H9 (cell line): Measurements from ENCODE around the gene TMEM253. TPM values are rescaled to one million over a fixed set of nuclear protein-coding genes. Genes with fewer than 3 reads are reported as not detected.

Experiments
- DNase-seq: peaks from one replicate; pipeline ENCODE4 v3.0.0-alpha.2; 2017
- H2AFZ ChIP-seq: one replicate; pipeline ENCODE4 v1.6.1; 2013; ENCODE audit warnings: mild to moderate bottlenecking, low read length, control low read depth, moderate library complexity
- H2AK5ac ChIP-seq: 2 replicates; pipeline ENCODE4 v1.6.1; 2013; ENCODE audit warnings: low read length, control low read depth, mixed read lengths; ENCODE audit not compliant: insufficient read length
- H2BK120ac ChIP-seq: one replicate; pipeline ENCODE4 v1.6.1; 2013; ENCODE audit warnings: low read depth, mild to moderate bottlenecking, low read length, control low read depth, inconsistent platforms; ENCODE audit not compliant: poor library complexity, severe bottlenecking
- H2BK12ac ChIP-seq: 2 replicates; pipeline ENCODE4 v1.6.1; 2013; ENCODE audit warnings: low read length, control low read depth, mixed read lengths, low read depth; ENCODE audit not compliant: insufficient read length
- H2BK15ac ChIP-seq: 2 replicates; pipeline ENCODE4 v1.6.1; 2013; ENCODE audit warnings: low read depth, low read length, control low read depth
- H2BK20ac ChIP-seq: one replicate; pipeline ENCODE4 v1.6.1; 2013; ENCODE audit warnings: low read depth, mild to moderate bottlenecking, low read length, control low read depth, inconsistent platforms; ENCODE audit not compliant: poor library complexity, severe bottlenecking
- H2BK5ac ChIP-seq: 2 replicates; pipeline ENCODE4 v1.6.1; 2013; ENCODE audit warnings: low read length, control low read depth, mixed read lengths; ENCODE audit not compliant: insufficient read length
- H3K14ac ChIP-seq: 2 replicates; pipeline ENCODE4 v1.6.1; 2013; ENCODE audit warnings: low read length, control low read depth; ENCODE audit not compliant: insufficient read depth
- H3K18ac ChIP-seq: 2 replicates; pipeline ENCODE4 v1.6.1; 2013; ENCODE audit warnings: low read depth, mild to moderate bottlenecking, mixed read lengths, low read length, control low read depth; ENCODE audit not compliant: insufficient read length
- H3K23ac ChIP-seq: 2 replicates; pipeline ENCODE4 v1.6.1; 2013; ENCODE audit warnings: low read length, control low read depth, mixed read lengths, low read depth; ENCODE audit not compliant: insufficient read length
- H3K23me2 ChIP-seq: 2 replicates; pipeline ENCODE4 v1.6.1; 2013; ENCODE audit warnings: low read depth, mild to moderate bottlenecking, mixed read lengths, low read length, control low read depth; ENCODE audit not compliant: insufficient read length, poor library complexity, severe bottlenecking
- H3K27ac ChIP-seq: 2 replicates; pipeline ENCODE4 v1.5.1; 2013; ENCODE audit warnings: low read length, control low read depth, mixed read lengths, low read depth; ENCODE audit not compliant: insufficient read length
- H3K27me3 ChIP-seq: 2 replicates; pipeline ENCODE4 v1.6.1; 2013; ENCODE audit warnings: low read length, control low read depth, inconsistent platforms; ENCODE audit not compliant: insufficient read depth
- H3K4ac ChIP-seq: 2 replicates; pipeline ENCODE4 v1.6.1; 2013; ENCODE audit warnings: low read depth, mild to moderate bottlenecking, control low read depth, inconsistent platforms, low read length, moderate library complexity
- H3K4me1 ChIP-seq: 2 replicates; pipeline ENCODE4 v1.6.1; 2013; ENCODE audit warnings: low read length, control low read depth, inconsistent platforms; ENCODE audit not compliant: insufficient read depth
- H3K4me2 ChIP-seq: 2 replicates; pipeline ENCODE4 v1.6.1; 2013; ENCODE audit warnings: low read length, control low read depth, mixed read lengths; ENCODE audit not compliant: insufficient read length, insufficient read depth
- H3K56ac ChIP-seq: 2 replicates; pipeline ENCODE4 v1.6.1; 2013; ENCODE audit warnings: low read depth, mild to moderate bottlenecking, mixed read lengths, low read length, control low read depth; ENCODE audit not compliant: insufficient read length
- H3K79me1 ChIP-seq: 2 replicates; pipeline ENCODE4 v1.6.1; 2013; ENCODE audit warnings: low read depth, mild to moderate bottlenecking, moderate library complexity, low read length, control low read depth, inconsistent platforms; ENCODE audit not compliant: insufficient read depth, poor library complexity, severe bottlenecking
- H3K79me2 ChIP-seq: 2 replicates; pipeline ENCODE4 v1.6.1; 2013; ENCODE audit warnings: low read length, control low read depth, inconsistent platforms; ENCODE audit not compliant: insufficient read depth
- H3K9ac ChIP-seq: 2 replicates; pipeline ENCODE4 v1.6.1; 2013; ENCODE audit warnings: low read length, control low read depth, mixed read lengths; ENCODE audit not compliant: insufficient read length; ENCODE audit errors: extremely low read depth
- H3K9me3 ChIP-seq: one replicate; pipeline ENCODE4 v1.6.1; 2013; ENCODE audit warnings: low read depth, low read length, inconsistent platforms; ENCODE audit not compliant: control insufficient read depth
- H3T11ph ChIP-seq: one replicate; pipeline ENCODE4 v1.6.1; 2013; ENCODE audit warnings: mild to moderate bottlenecking, low read length, control low read depth, inconsistent platforms
- H4K20me1 ChIP-seq: one replicate; pipeline ENCODE4 v1.6.1; 2013; ENCODE audit not compliant: control insufficient read depth, insufficient read length, insufficient read depth
- H4K5ac ChIP-seq: 2 replicates; pipeline ENCODE4 v1.6.1; 2013; ENCODE audit warnings: low read depth, mild to moderate bottlenecking, mixed read lengths, low read length, control low read depth; ENCODE audit not compliant: insufficient read length
- H4K8ac ChIP-seq: replicated peaks from 2 replicates; pipeline ENCODE4 v1.6.1; 2013; ENCODE audit warnings: low read length, control low read depth, mixed read lengths, low read depth; ENCODE audit not compliant: insufficient read length
- H4K91ac ChIP-seq: 2 replicates; pipeline ENCODE4 v1.6.1; 2013; ENCODE audit warnings: low read depth, mild to moderate bottlenecking, moderate library complexity, mixed read lengths, low read length, control low read depth; ENCODE audit not compliant: insufficient read length
- H3K27ac Mint-ChIP-seq, 3 experiments: 2 replicates in 2 of 3; 3 replicates in 1 of 3; pipeline ENCODE4 v1.8.0; 2020 to 2021; ENCODE audit warnings: mixed read lengths in 3 of 3, mild to moderate bottlenecking in 1 of 3, moderate library complexity in 1 of 3
- H3K27me3 Mint-ChIP-seq: 2 replicates; pipeline ENCODE4 v1.8.0; 2021; ENCODE audit warnings: low read depth, mild to moderate bottlenecking, moderate library complexity, mixed read lengths
- H3K36me3 Mint-ChIP-seq, 3 experiments: 2 replicates in 2 of 3; 3 replicates in 1 of 3; pipeline ENCODE4 v1.8.0; 2020 to 2021; ENCODE audit warnings: low read depth in 3 of 3, mixed read lengths in 3 of 3; ENCODE audit not compliant: insufficient read depth in 1 of 3
- H3K4me1 Mint-ChIP-seq, 2 experiments: 2 replicates each; pipeline ENCODE4 v1.8.0; 2020; ENCODE audit warnings: mixed read lengths in 2 of 2
- H3K4me3 Mint-ChIP-seq, 2 experiments: 2 replicates in 1 of 2; 3 replicates in 1 of 2; pipeline ENCODE4 v1.8.0; 2020 to 2021; ENCODE audit warnings: mild to moderate bottlenecking in 2 of 2, mixed read lengths in 2 of 2, moderate library complexity in 1 of 2
- H3K9me3 Mint-ChIP-seq, 2 experiments: 2 replicates in 1 of 2; 3 replicates in 1 of 2; pipeline ENCODE4 v1.8.0; 2020; ENCODE audit warnings: mild to moderate bottlenecking in 2 of 2, mixed read lengths in 2 of 2, moderate library complexity in 1 of 2
- CTCF ChIP-seq: fragments of 200-600 bp; sonication (generic); conservative IDR thresholded peaks from 3 replicates; pipeline ENCODE4 v1.8.0; 2021; ENCODE audit warnings: antibody characterized with exemption, mild to moderate bottlenecking
- WGBS: extraction: QIAGEN DNeasy Blood & Tissue Kit; methylation state at CpG from one replicate; pipeline ENCODE4 v1.1.7; 2013; ENCODE audit warnings: missing lambda C conversion rate, low lambda C conversion rate, mixed read lengths; ENCODE audit not compliant: insufficient read length; ENCODE audit errors: extremely low coverage; 5-methylcytosine and 5-hydroxymethylcytosine counted together
- total RNA-seq: library from RNA; stranded (reverse); gene quantifications from 2 replicates; pipeline ENCODE4 v1.2.1, GENCODE V29; 2021

TMEM253 gene
- total RNA-seq, 1 experiment from 2014 or later: 2.2 TPM

DNA sequence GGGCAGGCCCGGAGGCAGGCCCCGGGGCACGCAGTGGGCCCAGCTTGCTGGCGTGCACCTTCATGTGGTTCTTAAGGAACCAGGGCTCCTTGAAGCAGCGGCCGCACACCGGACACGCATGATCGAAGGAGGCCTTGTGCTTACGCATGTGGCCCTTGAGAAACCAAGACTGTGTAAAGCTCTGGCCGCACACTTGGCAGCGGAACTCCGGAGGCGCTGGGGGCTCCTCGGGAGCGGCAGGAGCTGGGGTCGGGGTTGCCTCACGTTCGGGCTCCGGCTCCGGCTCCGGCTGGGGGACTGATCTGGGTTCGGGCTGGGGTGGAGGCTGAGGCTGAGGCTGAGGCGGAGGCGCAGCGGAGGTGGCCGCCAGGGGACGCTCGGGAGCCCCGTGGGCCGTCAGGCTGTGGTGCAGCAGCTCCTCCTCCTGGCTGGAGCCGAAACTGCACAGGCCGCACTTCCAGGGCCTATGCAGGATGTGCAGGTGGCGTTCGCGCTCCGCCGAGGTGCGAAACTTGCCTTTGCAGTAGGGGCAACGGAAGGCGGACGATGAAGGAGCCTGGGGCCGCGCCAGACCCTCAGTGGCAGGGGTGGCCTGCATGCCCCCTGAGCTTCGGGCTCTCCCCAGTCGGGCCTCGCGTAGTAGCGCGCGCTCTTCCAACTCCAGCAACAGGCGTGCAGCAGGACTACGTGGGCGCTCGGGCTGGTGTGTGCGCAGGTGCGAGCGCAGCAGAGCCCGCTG, 8.4 kb upstream of the TMEM253 start:
- peaks cover 12% of the 10 kb centered on the region; the same call in 1 of the 2 replicates for H3K79me2 ChIP-seq
- H3K56ac ChIP-seq: no peak overlapping the region
- H3K9ac ChIP-seq: no peak overlapping the region
- H2AK5ac ChIP-seq: no peak overlapping the region
- peaks cover 18% of the 10 kb centered on the region for H3K4me1 ChIP-seq
- H2AFZ ChIP-seq: no peak overlapping the region
- no peak overlapping the region for H4K5ac ChIP-seq
- H2BK20ac ChIP-seq: no peak overlapping the region
- H3K27ac ChIP-seq: no peak overlapping the region
- H3K36me3 Mint-ChIP-seq: peaks cover 39 to 54% (median 53%) of the 10 kb centered on the region in 3 experiments
- peaks cover 4% of the 10 kb centered on the region for H3K79me1 ChIP-seq
- H3K27ac Mint-ChIP-seq: no peak overlapping the region
- H2BK120ac ChIP-seq: no peak overlapping the region
- no peak overlapping the region for H3K4ac ChIP-seq
- H2BK12ac ChIP-seq: no peak overlapping the region
- no peak overlapping the region for H2BK5ac ChIP-seq
- H4K20me1 ChIP-seq: no peaks in the 10 kb centered on the region
- no peak overlapping the region for H3K4me2 ChIP-seq
- WGBS: no CpG with 5 or more reads among the region's 59 CpGs
- no peak overlapping the region for H3K14ac ChIP-seq
- no peak overlapping the region for H3K18ac ChIP-seq
- H3K27me3 Mint-ChIP-seq: peaks cover 2% of the 10 kb centered on the region
- H3K4me3 Mint-ChIP-seq: peak overlapping the region; percentile 59 to 92; a peak in 4 of 5 replicates
- H3K27me3 ChIP-seq: no peaks in the 10 kb centered on the region
- H3K4me1 Mint-ChIP-seq: peaks cover 63% of the 10 kb centered on the region in 2 experiments
- DNase-seq: peak; percentile 90
- H3K23ac ChIP-seq: no peak overlapping the region
- no peak overlapping the region for H3T11ph ChIP-seq
- H2BK15ac ChIP-seq: no peak overlapping the region
- TF ChIP-seq CTCF: peak; percentile 100
- no peak overlapping the region for H4K91ac ChIP-seq
- H4K8ac ChIP-seq: no peak overlapping the region
- no peaks in the 10 kb centered on the region for H3K9me3 ChIP-seq
- H3K23me2 ChIP-seq: peaks cover 12% of the 10 kb centered on the region
- H3K9me3 Mint-ChIP-seq: no peaks in the 10 kb centered on the region; a peak in 2 of 5 replicates
